ENCODE measurements around the gene KIF24.
A peak's percentile ranks its signal among the peaks of the same experiment; 100 is the strongest.
"Not testable (repeated sequence)": the region's sequence is repeated elsewhere in the genome, so short reads cannot be mapped to it uniquely, and the experiment has no call there.

The KIF24 gene

DNA sequence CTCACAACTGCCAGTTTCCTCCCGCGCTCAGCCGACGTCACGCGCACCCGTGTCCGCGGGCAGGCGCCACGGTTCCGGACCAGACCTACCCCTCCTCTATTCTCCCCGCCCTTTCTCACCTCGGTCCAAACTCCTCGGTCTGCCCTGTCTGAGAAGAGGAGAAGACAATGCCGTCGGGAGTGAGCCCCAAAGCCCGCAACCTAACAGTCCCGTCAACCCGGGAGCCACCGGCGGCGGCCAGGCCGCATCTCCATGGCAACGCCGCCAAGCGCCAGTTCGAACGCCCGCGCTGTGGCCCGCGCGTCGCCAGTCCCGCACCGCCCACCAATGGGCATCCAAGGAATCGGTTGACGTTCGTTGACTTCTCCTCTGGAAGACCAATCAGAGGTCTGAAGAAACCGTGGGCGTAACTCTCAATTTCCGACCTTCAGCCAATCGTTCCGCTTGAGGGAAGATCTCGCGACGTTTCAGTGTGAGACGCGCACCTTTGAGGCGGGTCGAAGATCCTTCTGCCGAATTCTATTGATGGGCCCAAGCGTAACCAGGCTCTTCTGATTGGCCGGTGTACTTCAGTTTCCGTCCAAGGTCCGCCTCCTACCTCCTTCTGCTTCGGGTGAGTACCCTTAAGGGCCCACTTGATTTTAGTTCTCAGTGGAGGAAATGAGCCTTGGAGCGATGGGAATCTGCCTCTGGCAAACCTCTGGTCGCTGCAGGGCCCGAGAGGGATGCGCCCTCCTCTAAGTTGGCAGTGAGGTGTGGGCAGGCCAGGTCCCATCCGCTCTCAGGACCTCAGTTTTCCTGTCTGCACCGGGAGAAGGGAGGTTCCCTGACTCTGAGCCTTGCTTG, at the start of gene KIF24, which contains the start of gene NUDT2:
KIF24 (minus strand) TSS at position 282 of the 846 bp plus-strand sequence. CDS start 17,922 bp downstream, outside the sequence.
NUDT2 (plus strand) TSS at position 583 of the 846 bp plus-strand sequence. CDS start 9,471 bp downstream, outside the sequence.
- DNase-seq, result peak; percentile 99

DNA sequence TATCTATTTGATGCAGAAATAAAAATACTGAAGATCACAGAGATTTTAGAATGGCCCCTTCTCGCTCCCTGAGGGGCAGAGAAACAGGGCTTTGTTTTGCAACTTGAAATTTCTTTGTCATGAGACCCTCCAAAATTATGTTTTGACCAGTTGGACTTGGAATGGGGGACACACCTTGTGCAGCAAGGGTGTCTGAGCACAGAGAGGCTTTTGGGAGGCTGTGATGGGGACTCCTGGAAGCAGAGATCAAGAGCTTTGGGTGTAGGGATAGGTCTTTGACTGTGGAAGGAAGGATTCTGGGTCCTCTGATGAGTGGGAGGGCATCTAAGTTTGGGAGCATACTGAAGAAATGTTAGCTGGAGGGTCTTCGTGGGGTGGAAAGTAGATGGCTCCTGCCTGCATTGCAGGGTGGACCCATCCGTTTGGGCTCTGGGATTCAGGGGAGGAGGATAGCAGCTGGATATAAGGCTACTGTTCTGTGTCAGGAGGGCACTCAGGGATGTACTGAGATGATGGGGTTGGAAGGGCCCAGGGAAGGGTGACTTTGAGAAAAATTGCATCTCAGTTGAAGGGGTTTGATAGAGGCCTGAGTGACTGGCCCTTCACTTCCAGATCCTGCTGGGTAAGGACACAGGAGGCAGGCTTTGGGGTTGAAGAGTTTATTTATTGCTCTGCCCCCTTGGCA, 49.5 kb upstream of the KIF24 start:
- no peak for DNase-seq

DNA sequence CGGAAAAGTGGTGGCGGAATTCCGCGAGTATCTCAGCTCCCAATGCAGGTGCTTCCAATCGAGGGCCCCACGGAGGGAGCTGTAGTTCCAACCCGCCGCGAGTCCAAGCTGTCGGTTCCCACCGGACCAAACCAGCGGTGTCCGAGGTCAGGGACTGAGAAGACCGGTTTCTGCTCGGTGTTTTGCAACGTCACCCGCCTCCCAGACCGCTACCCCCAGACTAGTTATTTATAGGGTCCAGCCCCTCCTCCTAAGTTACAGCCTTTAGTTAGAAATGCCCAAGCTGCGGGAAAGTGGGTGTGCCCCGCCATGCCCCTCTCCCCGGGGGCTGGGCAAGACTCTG, 48.3 kb upstream of the KIF24 start:
- no peak for DNase-seq

- peak; percentile 98 for DNase-seq
Measured at GRCh38 chr9:34376596-34377403, 47.7 kb upstream of the KIF24 start, which contains the start of gene MYORG. MYORG (minus strand) TSS chr9:34376898; CDS start chr9:34372943, 3,955 bp downstream.

DNA sequence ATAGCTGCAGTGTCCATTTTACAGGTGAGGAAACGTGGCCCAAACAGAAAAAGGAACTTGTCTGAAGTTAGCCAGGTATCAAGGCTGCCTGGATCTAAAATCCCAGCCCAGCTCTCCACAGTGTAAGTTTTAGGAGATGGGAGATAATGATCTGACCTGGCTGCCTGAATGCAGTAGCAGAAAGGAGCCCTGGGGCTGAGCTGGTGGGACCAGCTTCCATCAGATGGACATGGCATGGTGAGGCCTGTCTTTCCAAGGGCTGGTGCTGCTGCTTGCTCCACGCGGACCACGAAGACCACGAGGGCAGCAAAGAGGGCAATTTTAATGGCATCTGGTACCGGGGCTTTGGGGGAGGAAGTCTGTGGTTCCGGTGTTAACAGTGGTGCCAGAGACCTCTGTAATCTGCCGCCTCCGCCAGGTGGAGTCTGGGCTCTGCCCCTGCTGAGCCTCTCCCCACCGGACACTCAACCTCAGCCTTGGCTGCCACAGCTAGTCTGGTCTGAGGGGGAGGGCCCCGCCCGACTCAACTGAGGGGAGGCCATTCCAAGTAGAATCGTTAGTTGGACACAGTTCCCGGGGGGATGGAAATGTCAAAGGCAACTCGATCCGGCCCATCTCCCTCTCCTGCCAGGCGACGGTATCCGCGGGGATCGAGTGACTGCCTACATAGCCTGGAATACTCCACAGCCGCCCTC, 47.0 kb upstream of the KIF24 start:
- DNase-seq, result peak; percentile 52

- DNase-seq, result no peak
Measured at GRCh38 chr9:34374905-34375552, 46.0 kb upstream of the KIF24 start.

DNA sequence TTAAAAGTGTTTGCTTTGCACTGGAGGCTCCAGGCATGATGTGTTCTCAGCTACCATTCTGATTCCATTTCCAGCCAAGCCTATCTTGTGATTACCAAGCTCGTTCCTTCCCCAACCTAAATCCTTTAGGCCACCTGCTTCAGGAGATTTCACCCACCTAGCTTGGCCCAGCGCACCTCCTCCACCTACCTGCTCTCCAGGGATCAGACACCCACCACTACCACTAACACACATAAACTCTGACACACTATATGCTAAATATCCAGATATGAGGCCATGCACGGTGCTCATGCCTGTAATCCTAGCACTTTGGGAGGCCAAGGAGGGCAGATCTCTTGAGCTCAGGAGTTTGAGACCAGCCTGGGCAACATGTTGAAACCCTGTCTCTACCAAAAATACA, 45.3 kb upstream of the KIF24 start:
- no peak for DNase-seq

DNA sequence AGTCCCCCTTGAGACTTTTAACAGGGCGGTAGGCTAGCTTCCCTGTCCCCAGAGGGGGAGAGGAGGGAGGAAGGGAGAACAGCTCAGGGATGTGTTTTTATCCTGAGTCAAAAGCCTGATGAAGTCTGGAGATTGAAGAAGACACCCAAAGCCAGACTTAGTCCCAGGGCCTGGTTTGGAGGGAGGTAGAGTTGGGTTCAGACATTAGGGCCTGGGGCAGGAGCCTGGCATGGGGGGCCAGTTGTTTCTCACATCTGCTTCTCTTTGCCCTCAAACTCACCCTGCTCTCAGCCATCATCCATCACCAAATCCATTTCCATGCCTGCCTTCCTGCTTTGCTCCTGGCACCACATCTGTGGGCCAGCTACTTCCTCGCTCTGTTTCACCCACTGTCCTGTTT, 44.7 kb upstream of the KIF24 start:
- no peak for DNase-seq

DNA sequence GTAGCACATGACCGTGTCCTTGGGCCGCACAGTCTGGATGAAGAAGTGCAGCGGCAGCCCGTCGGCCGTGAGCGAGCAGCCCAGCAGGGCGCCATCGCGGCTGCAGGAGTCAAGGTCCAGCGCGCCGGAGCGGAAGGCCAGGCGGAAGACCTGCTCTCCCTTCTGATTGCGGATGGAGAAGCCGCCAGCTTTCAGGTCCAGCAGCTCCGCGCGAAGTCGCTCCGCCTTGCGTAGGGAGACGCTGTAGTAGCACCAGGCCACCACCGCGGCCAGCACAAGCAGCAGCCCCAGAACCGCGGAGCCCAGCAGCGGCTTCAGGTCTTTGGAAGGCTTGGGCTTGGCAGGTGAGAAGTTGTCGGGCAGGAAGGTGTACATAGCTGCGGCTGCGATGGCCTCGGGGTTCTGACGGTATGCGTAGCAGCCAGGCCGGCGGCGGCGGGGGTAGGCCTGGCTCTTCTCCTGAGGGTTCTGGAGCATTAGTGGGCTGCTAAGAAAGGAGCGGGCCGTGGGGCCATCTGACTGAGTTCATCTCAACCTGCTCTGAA, 43.5 kb upstream of the KIF24 start:
- no peak for DNase-seq

DNA sequence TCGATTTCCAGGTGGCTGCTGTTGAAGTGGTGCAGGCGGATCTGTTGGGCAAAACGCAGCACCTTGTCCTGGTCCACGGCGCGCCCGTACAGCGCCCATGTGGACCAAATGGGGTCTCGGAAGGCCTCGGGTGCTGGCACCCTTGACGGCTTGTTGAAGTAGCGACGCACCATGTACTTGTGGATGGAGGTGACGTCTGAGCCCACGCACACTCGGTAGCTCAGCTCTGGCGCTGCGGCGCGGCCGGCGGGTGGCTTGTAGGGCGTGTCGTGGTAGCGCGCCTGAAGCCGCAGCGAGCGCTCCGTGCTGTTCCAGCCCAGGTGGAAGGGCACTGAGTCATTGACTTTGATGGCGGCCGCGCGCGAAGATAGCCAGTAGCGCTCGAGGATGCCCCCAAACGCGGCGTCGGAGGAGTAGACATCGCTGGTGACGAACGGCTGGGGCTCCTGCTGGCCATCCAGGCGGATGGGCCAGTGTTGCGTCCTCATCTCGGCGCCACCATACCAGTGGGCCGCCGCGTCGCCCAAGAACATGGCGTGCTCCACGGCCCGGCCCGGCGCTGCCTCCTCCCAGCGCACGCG, 42.9 kb upstream of the KIF24 start:
- DNase-seq, result no peak

GRCh38 chr9:34370970-34371880, 42.2 kb upstream of the KIF24 start:
- DNase-seq, result no peak

- DNase-seq, result no peak
Measured at GRCh38 chr9:34370335-34370969, 41.4 kb upstream of the KIF24 start.

DNA sequence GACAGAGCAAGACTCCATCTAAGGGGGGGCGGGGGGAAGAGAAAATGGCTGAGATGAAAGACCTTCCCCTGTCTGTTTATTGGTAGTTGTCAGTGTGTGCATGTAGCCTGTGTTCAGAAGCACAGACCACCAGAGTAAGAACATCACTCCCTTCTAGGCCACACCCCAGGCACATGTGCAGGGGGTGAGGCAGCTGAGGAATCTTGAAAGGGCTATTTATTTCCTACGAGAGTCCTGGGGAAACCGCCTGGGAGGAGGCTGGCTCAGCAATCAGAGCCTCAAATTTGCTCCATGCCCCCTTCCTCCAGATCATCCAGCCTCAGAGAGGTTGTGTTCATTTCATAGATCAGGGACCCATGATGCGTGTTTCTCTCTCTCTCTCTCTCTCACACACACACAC, 40.6 kb upstream of the KIF24 start:
- no peak for DNase-seq

- not testable (repeated sequence) for DNase-seq
Measured at GRCh38 chr9:34368796-34369195, 39.7 kb upstream of the KIF24 start.

- not testable (repeated sequence) for DNase-seq
Measured at GRCh38 chr9:34367751-34368410, 38.8 kb upstream of the KIF24 start.

GRCh38 chr9:34366365-34366764, 37.3 kb upstream of the KIF24 start:
- no peak for DNase-seq

DNA sequence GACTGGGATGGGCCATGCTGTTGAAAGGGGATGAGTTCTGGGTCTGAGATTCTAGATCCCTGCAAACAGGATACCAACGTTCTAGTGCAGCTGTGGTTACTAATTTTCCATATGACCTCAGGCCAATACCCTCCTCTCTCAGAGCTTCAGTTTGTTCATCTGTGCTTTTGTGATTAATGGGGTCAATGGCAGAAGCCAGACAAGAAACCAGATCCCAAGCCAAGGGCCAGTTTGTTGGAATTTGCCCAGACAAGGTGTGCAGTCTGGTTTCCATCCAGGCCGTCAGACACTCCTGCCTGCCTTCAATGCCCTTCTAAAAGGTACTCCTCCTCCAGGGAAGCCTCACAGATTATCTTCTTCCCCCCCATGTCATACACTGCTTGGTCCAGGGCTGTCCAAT, 36.2 kb upstream of the KIF24 start:
- no peak for DNase-seq

DNA sequence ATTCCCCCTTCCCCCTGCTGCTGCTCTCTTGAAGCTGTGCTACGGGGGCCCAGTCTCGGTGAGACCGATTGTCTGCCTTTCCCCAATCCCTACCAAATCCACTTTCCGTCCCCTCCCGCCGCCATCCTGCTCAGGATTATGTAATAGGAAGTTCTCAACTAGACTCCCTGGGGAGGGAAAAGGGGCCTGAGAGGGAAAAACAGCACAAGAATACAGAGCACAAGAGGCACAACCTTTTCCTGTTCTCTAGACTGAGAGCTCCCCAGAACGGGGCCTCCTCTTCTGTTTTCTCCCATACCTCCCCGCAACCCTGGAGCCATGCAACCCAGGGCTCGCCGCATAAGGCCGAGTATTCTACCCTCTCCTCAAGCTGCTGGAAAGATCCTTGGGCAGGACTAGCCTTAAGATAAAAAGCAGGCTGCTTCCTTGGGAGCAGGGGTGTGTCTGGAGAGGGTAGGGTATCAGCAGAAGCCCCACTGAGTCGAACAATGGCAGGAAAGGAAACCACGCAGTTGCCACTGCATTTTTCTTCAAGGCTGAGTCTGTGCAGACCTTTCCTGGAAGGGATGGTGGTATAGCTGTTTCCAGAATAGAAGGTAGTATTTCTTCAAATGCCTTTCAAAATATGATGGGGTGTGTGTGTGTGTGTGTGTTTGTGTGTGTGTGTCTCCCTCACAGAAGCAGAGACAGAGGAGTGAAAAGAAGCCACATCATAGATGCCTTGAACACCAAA, 34.7 kb upstream of the KIF24 start:
- DNase-seq, result no peak

All from activated CD4-positive, alpha-beta T cell treated with anti-CD3 and anti-CD28 coated beads, Interleukin-2, amount 50 U/mL, for 16 hours (primary cell).